Hepatocyte (in vitro differentiated cells): ENCODE data around the gene VENTX.

Source experiments
- CTCF ChIP-seq: fragments of 200-600 bp; sonication (generic); IDR thresholded peaks from 2 replicates; pipeline ENCODE4 v1.5.1; 2016; ENCODE audit warnings: antibody characterized with exemption, mild to moderate bottlenecking; ENCODE audit not compliant: poor library complexity
- EZH2 ChIP-seq: fragments of 200-600 bp; sonication (generic); IDR thresholded peaks from 2 replicates; pipeline ENCODE4 v1.6.1; 2016; ENCODE audit warnings: antibody characterized with exemption, mild to moderate bottlenecking, borderline replicate concordance

GRCh38 chr10:133194151-133194550 lies 43.5 kb upstream of the VENTX start:
- TF ChIP-seq CTCF (no peak), EZH2 (no peak)
